ENCODE measurements around the gene STRC.

- TF ChIP-seq CTCF (IDR thresholded peaks at IDR 0.05) (no peak), EP300 (IDR thresholded peaks at IDR 0.05) (no peak), POLR2A (IDR thresholded peaks at IDR 0.05) (no peak)
Measured at GRCh38 chr15:43552986-43553385, 65.6 kb downstream of the STRC start.

All from sigmoid colon (tissue), 4 donors.